HepG2 (cell line): ENCODE measurements around the gene EBF3. TPM values are rescaled to one million over a fixed set of nuclear protein-coding genes. Genes with fewer than 3 reads are reported as not detected.

Source experiments
- ARID5B ChIP-seq: IDR thresholded peaks from 2 replicates; pipeline ENCODE4 v1.4.0; 2020; ENCODE audit warnings: mild to moderate bottlenecking, missing genetic modification reagents
- FOXP4 ChIP-seq: sonication (generic); formaldehyde crosslinking; IDR thresholded peaks from 2 replicates; pipeline ENCODE4 v1.4.0; 2020; ENCODE audit warnings: missing genetic modification reagents
- HIC2 ChIP-seq: sonication (generic); formaldehyde crosslinking; IDR thresholded peaks from 2 replicates; pipeline ENCODE4 v1.9.0; 2022; ENCODE audit warnings: low read depth, missing genetic modification reagents
- NR3C1 ChIP-seq: sonication (generic); formaldehyde crosslinking; IDR thresholded peaks from 2 replicates; pipeline ENCODE4 v1.4.0; 2020; ENCODE audit warnings: missing genetic modification reagents
- POLR2AphosphoS5 ChIP-seq: IDR thresholded peaks from 2 replicates; pipeline ENCODE4 v1.6.1; 2012; ENCODE audit warnings: low read depth, low read length
- SATB2 ChIP-seq: sonication (generic); formaldehyde crosslinking; IDR thresholded peaks from 2 replicates; pipeline ENCODE4 v1.5.0; 2020; ENCODE audit warnings: missing genetic modification reagents
- THAP9 ChIP-seq: sonication (generic); formaldehyde crosslinking; IDR thresholded peaks from 2 replicates; pipeline ENCODE4; 2020; ENCODE audit warnings: missing genetic modification reagents, mild to moderate bottlenecking, borderline replicate concordance
- ZBTB49 ChIP-seq: sonication (generic); formaldehyde crosslinking; IDR thresholded peaks from 2 replicates; pipeline ENCODE4 v1.4.0; 2020; ENCODE audit warnings: missing genetic modification reagents, borderline replicate concordance
- ZNF180 ChIP-seq: sonication (generic); formaldehyde crosslinking; IDR thresholded peaks from 2 replicates; pipeline ENCODE4 v1.4.0; 2020; ENCODE audit warnings: low read depth, missing genetic modification reagents, borderline replicate concordance
- ZSCAN22 ChIP-seq: sonication (generic); formaldehyde crosslinking; IDR thresholded peaks from 2 replicates; pipeline ENCODE4 v1.4.0; 2020; ENCODE audit warnings: mild to moderate bottlenecking, missing genetic modification reagents
- polyA plus RNA-seq, 8 experiments: library from polyadenylated mRNA; depleted of rRNA in 3 of 8; stranded (reverse) in 7 of 8; unstranded in 1 of 8; fragments of >200 nt; fragmentation: Illumina TruSeq in 4 of 8; extraction: Trizol in 4 of 8; gene quantifications; 2 replicates each; pipeline versions ENCODE4 v1.2.1 to v1.2.3, GENCODE V29; 2011 to 2016; ENCODE audit warnings: low read depth in 4 of 8, missing spikeins in 1 of 8, mixed read lengths in 1 of 8; ENCODE audit not compliant: insufficient read depth in 1 of 8
- total RNA-seq, 5 experiments: library from RNA; depleted of rRNA; stranded (reverse); fragments of >200 nt; fragmentation: Illumina TruSeq; extraction: Trizol; gene quantifications; 2 replicates each; pipeline ENCODE4 v1.2.3, GENCODE V29; 2016; ENCODE audit warnings: low read depth in 1 of 5

Gene EBF3
- total and polyA plus RNA-seq, 2 of the 13 experiments (the other 11 are each of a cell fraction or from before 2014, with no cell fraction given): not detected

- TF ChIP-seq ARID5B (CRISPR knock-in tag): no peak
- no peak for TF ChIP-seq THAP9 (CRISPR knock-in tag)
- TF ChIP-seq POLR2AphosphoS5: no peak
- TF ChIP-seq FOXP4 (CRISPR knock-in tag): no peak
- no peak for TF ChIP-seq ZBTB49 (CRISPR knock-in tag)
- TF ChIP-seq ZNF180 (CRISPR knock-in tag): no peak
- TF ChIP-seq HIC2: no peak
- no peak for TF ChIP-seq SATB2 (CRISPR knock-in tag)
- no peak for TF ChIP-seq NR3C1 (CRISPR knock-in tag)
- TF ChIP-seq ZSCAN22 (CRISPR knock-in tag): no peak
Measured at GRCh38 chr10:129964611-129965424, 744 bp upstream of the EBF3 start (continued).
